GM12878 (cell line): ENCODE data around the gene HNRNPH3. TPM values are rescaled to one million over a fixed set of nuclear protein-coding genes. Genes with fewer than 3 reads are reported as not detected.

Source experiments
- ATAC-seq: fragments of 200-7000 bp; cut with Tn5 transposase; 3 replicates; pipeline ENCODE4 v1.9.1; 2020; ENCODE audit warnings: mild to moderate bottlenecking, moderate library complexity
- BruUV-seq: library from RNA; stranded (reverse); fragments of 400-500 nt; replicated peaks from 2 replicates; lab custom pipeline; 2021; lab: Mats Ljungman, UMichigan
- CTCF ChIA-PET: fragments of 300-600 bp; sonication (Branson Sonifier 250); formaldehyde crosslinking; extraction: SDS; loops from one replicate; lab custom pipeline; 2021; ENCODE audit warnings: inconsistent platforms; lab: Yijun Ruan, JAX
- POLR2A ChIA-PET: fragments of 350-600 bp; formaldehyde crosslinking; extraction: SDS; loops from one replicate; lab custom pipeline; 2021; ENCODE audit warnings: inconsistent platforms; lab: Charles Lee
- RAD21 ChIA-PET: fragments of 300-600 bp; sonication (Branson Sonifier 250); formaldehyde crosslinking; loops from one replicate; lab custom pipeline; 2023; ENCODE audit warnings: antibody characterized with exemption; ENCODE audit not compliant: unreplicated experiment; lab: Charles Lee
- SMC1A ChIA-PET: fragments of 300-600 bp; sonication (Branson Sonifier 250); formaldehyde crosslinking; loops from one replicate; lab custom pipeline; 2023; ENCODE audit not compliant: unreplicated experiment, uncharacterized antibody; lab: Charles Lee
- DNase-seq: peaks from one replicate; pipeline ENCODE4 v3.0.0-alpha.2; 2011; ENCODE audit warnings: low read depth, low spot score
- FAIRE-seq: peaks from 3 replicates; lab custom pipeline; 2011; peaks lifted over from hg19 to GRCh38; lab: Jason Lieb, UNC
- H2AFZ ChIP-seq: 2 replicates; pipeline ENCODE4 v1.6.0; 2011; ENCODE audit warnings: low read depth, low read length, control low read depth; ENCODE audit not compliant: control insufficient read depth
- H3K27ac ChIP-seq: 2 replicates; pipeline ENCODE4 v1.5.1; 2011; ENCODE audit warnings: control low read depth; ENCODE audit not compliant: control insufficient read depth, insufficient read depth
- H3K27me3 ChIP-seq, 2 experiments: replicated peaks in 1 of 2; 2 replicates each; pipeline versions ENCODE4 v1.6.0 to v1.6.1; 2011; ENCODE audit warnings: low read length in 1 of 2; ENCODE audit not compliant: control insufficient read depth in 2 of 2, insufficient read depth in 2 of 2
- H3K36me3 ChIP-seq, 2 experiments: 2 replicates each; pipeline ENCODE4 v1.5.1; 2011; ENCODE audit warnings: low read length in 1 of 2; ENCODE audit not compliant: control insufficient read depth in 2 of 2, insufficient read depth in 2 of 2
- H3K4me1 ChIP-seq: 2 replicates; pipeline ENCODE4 v1.6.1; 2011; ENCODE audit warnings: mild to moderate bottlenecking, low read length, moderate library complexity, mixed read lengths; ENCODE audit not compliant: control insufficient read depth, insufficient read depth
- H3K4me2 ChIP-seq: 2 replicates; pipeline ENCODE4 v1.6.0; 2011; ENCODE audit warnings: control low read depth; ENCODE audit not compliant: control insufficient read depth, insufficient read depth
- H3K4me3 ChIP-seq: fragments of 200-600 bp; sonication (generic); 2 replicates; pipeline ENCODE4 v1.5.1; 2016
- H3K79me2 ChIP-seq: 2 replicates; pipeline ENCODE4 v1.6.0; 2011; ENCODE audit warnings: low read length; ENCODE audit not compliant: control insufficient read depth, insufficient read depth
- H3K9ac ChIP-seq: 2 replicates; pipeline ENCODE4 v1.8.0; 2011; ENCODE audit warnings: low read length, control low read depth, mixed read lengths; ENCODE audit not compliant: control insufficient read depth, insufficient read depth
- H3K9me3 ChIP-seq: replicated peaks from 3 replicates; pipeline ENCODE4 v1.5.1; 2011; ENCODE audit warnings: mild to moderate bottlenecking, low read length; ENCODE audit not compliant: control insufficient read depth, insufficient read depth
- H4K20me1 ChIP-seq: 2 replicates; pipeline ENCODE4 v1.6.0; 2011; ENCODE audit not compliant: control insufficient read depth, insufficient read depth
- CBX5 ChIP-seq: sonication (generic); IDR thresholded peaks from 2 replicates; pipeline ENCODE4 v1.6.1; 2016; ENCODE audit warnings: low read depth, moderate library complexity, mild to moderate bottlenecking, inconsistent platforms
- ETV6 ChIP-seq, 2 experiments: fragments of 450-650 bp in 1 of 2; IDR thresholded peaks in 1 of 2; conservative IDR thresholded peaks in 1 of 2; 2 replicates each; pipeline ENCODE4 v1.6.1; 2014; ENCODE audit warnings: antibody characterized with exemption in 1 of 2, borderline replicate concordance in 1 of 2, low read depth in 1 of 2, mild to moderate bottlenecking in 1 of 2, moderate library complexity in 1 of 2
- JUNB ChIP-seq: IDR thresholded peaks from 2 replicates; pipeline ENCODE4 v1.6.1; 2016; ENCODE audit warnings: antibody characterized with exemption, mild to moderate bottlenecking
- MEF2A ChIP-seq: IDR thresholded peaks from 2 replicates; pipeline ENCODE4 v1.6.1; 2011; ENCODE audit warnings: low read depth, mild to moderate bottlenecking, low read length, moderate library complexity; ENCODE audit not compliant: insufficient read depth
- MXI1 ChIP-seq: fragments of 150-350 bp; IDR thresholded peaks from 2 replicates; pipeline ENCODE4 v1.6.1; 2011; ENCODE audit warnings: low read depth, mild to moderate bottlenecking, inconsistent platforms, low read length, improper control_type of control experiment
- RB1 ChIP-seq: fragments of 450-650 bp; formaldehyde crosslinking; IDR thresholded peaks from 2 replicates; pipeline ENCODE4 v1.6.1; 2017; ENCODE audit warnings: mild to moderate bottlenecking, borderline replicate concordance
- ZNF274 ChIP-seq: IDR thresholded peaks from one replicate; pipeline ENCODE4 v1.8.0; 2011; ENCODE audit not compliant: insufficient read length, insufficient read depth
- WGBS: methylation state at CpG from one replicate; pipeline ENCODE4 v1.1.6; 2016; ENCODE audit warnings: low lambda C conversion rate; ENCODE audit not compliant: insufficient replicate concordance, insufficient coverage; ENCODE audit errors: missing lambda C conversion rate; 5-methylcytosine and 5-hydroxymethylcytosine counted together
- in situ Hi-C: fragments of 300-500 bp; cut with MboI; formaldehyde crosslinking; loops from 9 replicates; pipeline ENCODE4 v1.14.3; 2018; ENCODE audit warnings: mixed read lengths
- intact Hi-C: fragments of 100-400 bp; cut with micrococcal nuclease; formaldehyde crosslinking; loops from one replicate; pipeline ENCODE4 v1.14.2; 2022; ENCODE audit not compliant: unreplicated experiment
- polyA plus RNA-seq, 11 experiments: library from polyadenylated mRNA; depleted of rRNA in 4 of 11; unstranded in 6 of 11; stranded (reverse) in 5 of 11; fragments of >200 nt; fragmentation: Nextera tagmentation in 4 of 11; fragmentation: Illumina TruSeq in 1 of 11; extraction: Ambion mirVana in 4 of 11; extraction: Trizol in 1 of 11; gene quantifications; 1 replicate in 1 of 11; 2 replicates in 10 of 11; pipeline versions ENCODE4 v1.2.1 to v1.2.3, GENCODE V29; 2011 to 2016; ENCODE audit warnings: inconsistent platforms in 2 of 11, missing spikeins in 2 of 11, low read depth in 1 of 11
- total RNA-seq, 4 experiments: library from RNA; depleted of rRNA in 3 of 4; stranded (reverse); fragments of >200 nt in 3 of 4; fragmentation: Illumina TruSeq in 1 of 4; extraction: Trizol in 1 of 4; gene quantifications; 2 replicates each; pipeline versions ENCODE4 v1.2.1 to v1.2.3, GENCODE V29; 2013 to 2021
- TF ChIP-seq, protein P1 (sequence below): IDR thresholded peaks from 2 replicates; pipeline ENCODE4 v1.6.1; 2011; ENCODE audit warnings: borderline replicate concordance, low read depth, mild to moderate bottlenecking, moderate library complexity, low read length; ENCODE audit not compliant: insufficient read depth, poor library complexity, severe bottlenecking

The HNRNPH3 gene
- total and polyA plus RNA-seq, 10 of the 15 experiments (the other 5 are each of a cell fraction or from before 2014, with no cell fraction given), result 20.1 to 292 (median 121) TPM

DNA sequence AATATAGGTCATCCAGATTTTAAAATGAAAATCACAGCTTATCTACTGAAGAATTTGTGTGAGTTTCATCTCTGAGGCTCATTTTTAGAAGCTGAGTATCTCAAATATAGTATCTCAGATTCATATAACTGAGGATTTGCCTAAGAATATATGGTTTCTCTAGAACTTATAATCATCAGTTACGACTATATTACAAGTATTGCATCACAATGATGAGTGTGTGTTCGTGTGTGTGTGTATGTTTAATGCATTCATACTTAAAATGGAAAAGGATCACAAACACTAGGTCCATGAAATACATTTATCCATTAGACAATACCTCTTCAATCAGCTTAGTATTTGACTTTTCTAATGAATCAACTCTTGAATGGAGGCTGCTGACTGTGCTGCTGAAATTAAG, 53.9 kb downstream of the HNRNPH3 start:
- Histone ChIP-seq H3K4me1 (no peaks in the 10 kb centered on the region), H3K27ac (no peak overlapping the region), H3K4me2 (no peak overlapping the region), H2AFZ (no peak overlapping the region), H3K9me3 (no peaks in the 10 kb centered on the region)
- ATAC-seq, result no peak
- no TSS peak for BruUV-seq
- FAIRE-seq, result no peak
- intact Hi-C loops (no loop called here), in situ Hi-C loops (no loop called here)
- RAD21 ChIA-PET, result interaction anchor here (1.3 kb wide), 1 partner anchor 173 kb away, joined by 3 read pairs; no protein-coding TSS in a partner anchor
- no peak for TF ChIP-seq MEF2A
- no peak for TF ChIP-seq ZNF274
- TF ChIP-seq JUNB, result no peak
- TF ChIP-seq CBX5, result no peak
- TF ChIP-seq ETV6 (conservative IDR thresholded peaks at IDR 0.05 in 1 of 2, IDR thresholded peaks at IDR 0.05 in 1 of 2; ENCODE audit: borderline replicate concordance in 1 of 2, low read depth in 1 of 2), result no peak
- no peak for TF ChIP-seq RB1
- TF ChIP-seq, protein P1, sequence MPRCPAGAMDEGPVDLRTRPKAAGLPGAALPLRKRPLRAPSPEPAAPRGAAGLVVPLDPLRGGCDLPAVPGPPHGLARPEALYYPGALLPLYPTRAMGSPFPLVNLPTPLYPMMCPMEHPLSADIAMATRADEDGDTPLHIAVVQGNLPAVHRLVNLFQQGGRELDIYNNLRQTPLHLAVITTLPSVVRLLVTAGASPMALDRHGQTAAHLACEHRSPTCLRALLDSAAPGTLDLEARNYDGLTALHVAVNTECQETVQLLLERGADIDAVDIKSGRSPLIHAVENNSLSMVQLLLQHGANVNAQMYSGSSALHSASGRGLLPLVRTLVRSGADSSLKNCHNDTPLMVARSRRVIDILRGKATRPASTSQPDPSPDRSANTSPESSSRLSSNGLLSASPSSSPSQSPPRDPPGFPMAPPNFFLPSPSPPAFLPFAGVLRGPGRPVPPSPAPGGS, result no peak
- TF ChIP-seq MXI1, result no peak
- TF ChIP-seq, all 136 proteins: peak for 0
- CTCF ChIA-PET, result interaction anchor here (1.3 kb wide), 1 partner anchor 21 kb away, joined by 4 read pairs; the partner anchor contains the start of gene RUFY2
- H3K4me3 ChIP-seq, result no peak overlapping the region
- no peaks in the 10 kb centered on the region for H3K79me2 ChIP-seq
- SMC1A ChIA-PET, result interaction anchor here (0.7 to 0.9 kb wide), 2 partner anchors 8 to 464 kb away, joined by 3 to 4 read pairs; no protein-coding TSS in a partner anchor
- H3K9ac ChIP-seq, result no peak overlapping the region
- WGBS, result 62% methylated on average over 2 of the region's 2 CpGs
- POLR2A ChIA-PET, result interaction anchor here (0.5 kb wide), 1 partner anchor 23 kb away, joined by 3 read pairs; no protein-coding TSS in a partner anchor
- no peaks in the 10 kb centered on the region for H3K27me3 ChIP-seq
- DNase-seq, result no peak
- H4K20me1 ChIP-seq, result no peaks in the 10 kb centered on the region
- H3K36me3 ChIP-seq, result peaks cover 0 to 4% of the 10 kb centered on the region in 2 experiments; a peak in 1 of 4 replicates

Other genes with a start within 250 kb of the HNRNPH3 start
- 0.05 TPM in 1 of 2 replicates, not detected in the other for gene MYPN, start 222.6 kb upstream of the HNRNPH3 start, total RNA-seq (2014; rRNA removed)
- not detected in 2 replicates for gene MYPN, start 222.6 kb upstream of the HNRNPH3 start, total RNA-seq (2014; rRNA removed; fragmentation: Illumina TruSeq; extraction: Trizol)
- gene MYPN, start 222.6 kb upstream of the HNRNPH3 start, total RNA-seq (2021), result not detected in 2 replicates
- not detected in 2 replicates for gene MYPN, start 222.6 kb upstream of the HNRNPH3 start, polyA plus RNA-seq (2011; rRNA removed)
- 0.01 TPM in 1 of 2 replicates, not detected in the other for gene MYPN, start 222.6 kb upstream of the HNRNPH3 start, polyA plus RNA-seq (2014; fragmentation: Illumina TruSeq; extraction: Trizol)
- gene MYPN, start 222.6 kb upstream of the HNRNPH3 start, polyA plus RNA-seq (2014; fragmentation: Nextera tagmentation; extraction: Ambion mirVana), result under 1 TPM in 1 of 2 experiments, not detected in 1; 0.02 TPM
- gene MYPN, start 222.6 kb upstream of the HNRNPH3 start, polyA plus RNA-seq (2014; rRNA removed), result not detected in 2 replicates
- not detected for gene MYPN, start 222.6 kb upstream of the HNRNPH3 start, polyA plus RNA-seq (2016; fragmentation: Nextera tagmentation; extraction: Ambion mirVana)
- gene ATOH7, start 100.0 kb upstream of the HNRNPH3 start, total RNA-seq (2014; rRNA removed), result not detected in 2 replicates
- not detected in 2 replicates for gene ATOH7, start 100.0 kb upstream of the HNRNPH3 start, total RNA-seq (2014; rRNA removed; fragmentation: Illumina TruSeq; extraction: Trizol)
- gene ATOH7, start 100.0 kb upstream of the HNRNPH3 start, total RNA-seq (2021), result not detected in 2 replicates
- gene ATOH7, start 100.0 kb upstream of the HNRNPH3 start, polyA plus RNA-seq (2011; rRNA removed), result not detected in 2 replicates
- gene ATOH7, start 100.0 kb upstream of the HNRNPH3 start, polyA plus RNA-seq (2014; fragmentation: Illumina TruSeq; extraction: Trizol), result not detected in 2 replicates
- not detected for gene ATOH7, start 100.0 kb upstream of the HNRNPH3 start, polyA plus RNA-seq (2014; fragmentation: Nextera tagmentation; extraction: Ambion mirVana)
- not detected in 2 replicates for gene ATOH7, start 100.0 kb upstream of the HNRNPH3 start, polyA plus RNA-seq (2014; rRNA removed)
- gene ATOH7, start 100.0 kb upstream of the HNRNPH3 start, polyA plus RNA-seq (2016; fragmentation: Nextera tagmentation; extraction: Ambion mirVana), result not detected
- gene PBLD, start 864 bp downstream of the HNRNPH3 start, total RNA-seq (2014; rRNA removed), result 2.0 and 3.3 TPM in 2 replicates
- 2.5 and 2.8 TPM in 2 replicates for gene PBLD, start 864 bp downstream of the HNRNPH3 start, total RNA-seq (2014; rRNA removed; fragmentation: Illumina TruSeq; extraction: Trizol)
- gene PBLD, start 864 bp downstream of the HNRNPH3 start, total RNA-seq (2021), result 1.5 and 1.9 TPM in 2 replicates
- gene PBLD, start 864 bp downstream of the HNRNPH3 start, polyA plus RNA-seq (2011; rRNA removed), result 0.68 and 0.78 TPM in 2 replicates
- 2.8 and 3.4 TPM in 2 replicates for gene PBLD, start 864 bp downstream of the HNRNPH3 start, polyA plus RNA-seq (2014; fragmentation: Illumina TruSeq; extraction: Trizol)
- gene PBLD, start 864 bp downstream of the HNRNPH3 start, polyA plus RNA-seq (2014; fragmentation: Nextera tagmentation; extraction: Ambion mirVana), result 1 to 10 TPM; 1.0 to 1.2 TPM
- 1.4 and 1.6 TPM in 2 replicates for gene PBLD, start 864 bp downstream of the HNRNPH3 start, polyA plus RNA-seq (2014; rRNA removed)
- 1 to 10 TPM; 1.4 to 2.0 TPM for gene PBLD, start 864 bp downstream of the HNRNPH3 start, polyA plus RNA-seq (2016; fragmentation: Nextera tagmentation; extraction: Ambion mirVana)
- gene RUFY2, start 75.2 kb downstream of the HNRNPH3 start, total RNA-seq (2014; rRNA removed), result 7.1 and 10.9 TPM in 2 replicates
- 8.4 and 9.3 TPM in 2 replicates for gene RUFY2, start 75.2 kb downstream of the HNRNPH3 start, total RNA-seq (2014; rRNA removed; fragmentation: Illumina TruSeq; extraction: Trizol)
- gene RUFY2, start 75.2 kb downstream of the HNRNPH3 start, total RNA-seq (2021), result 5.4 and 6.2 TPM in 2 replicates
- 7.6 and 13.1 TPM in 2 replicates for gene RUFY2, start 75.2 kb downstream of the HNRNPH3 start, polyA plus RNA-seq (2011; rRNA removed)
- gene RUFY2, start 75.2 kb downstream of the HNRNPH3 start, polyA plus RNA-seq (2014; fragmentation: Illumina TruSeq; extraction: Trizol), result 4.8 and 6.5 TPM in 2 replicates
- 1 to 10 TPM; 1.7 to 2.3 TPM for gene RUFY2, start 75.2 kb downstream of the HNRNPH3 start, polyA plus RNA-seq (2014; fragmentation: Nextera tagmentation; extraction: Ambion mirVana)
- gene RUFY2, start 75.2 kb downstream of the HNRNPH3 start, polyA plus RNA-seq (2014; rRNA removed), result 3.7 and 5.0 TPM in 2 replicates
- gene RUFY2, start 75.2 kb downstream of the HNRNPH3 start, polyA plus RNA-seq (2016; fragmentation: Nextera tagmentation; extraction: Ambion mirVana), result 1 to 10 TPM; 5.5 to 6.4 TPM
- 36.2 and 38.1 TPM in 2 replicates for gene DNA2, start 139.9 kb downstream of the HNRNPH3 start, total RNA-seq (2014; rRNA removed)
- gene DNA2, start 139.9 kb downstream of the HNRNPH3 start, total RNA-seq (2014; rRNA removed; fragmentation: Illumina TruSeq; extraction: Trizol), result 35.8 and 40.9 TPM in 2 replicates
- 34.8 and 41.8 TPM in 2 replicates for gene DNA2, start 139.9 kb downstream of the HNRNPH3 start, total RNA-seq (2021)
- gene DNA2, start 139.9 kb downstream of the HNRNPH3 start, polyA plus RNA-seq (2011; rRNA removed), result 29.2 and 45.7 TPM in 2 replicates
- gene DNA2, start 139.9 kb downstream of the HNRNPH3 start, polyA plus RNA-seq (2014; fragmentation: Illumina TruSeq; extraction: Trizol), result 32.6 and 38.5 TPM in 2 replicates
- gene DNA2, start 139.9 kb downstream of the HNRNPH3 start, polyA plus RNA-seq (2014; fragmentation: Nextera tagmentation; extraction: Ambion mirVana), result 10 to 100 TPM; 17.7 to 19.6 TPM
- 20.2 and 21.9 TPM in 2 replicates for gene DNA2, start 139.9 kb downstream of the HNRNPH3 start, polyA plus RNA-seq (2014; rRNA removed)
- 10 to 100 TPM; 25.7 to 27.7 TPM for gene DNA2, start 139.9 kb downstream of the HNRNPH3 start, polyA plus RNA-seq (2016; fragmentation: Nextera tagmentation; extraction: Ambion mirVana)
- 7.7 and 9.6 TPM in 2 replicates for gene SLC25A16, start 195.5 kb downstream of the HNRNPH3 start, total RNA-seq (2014; rRNA removed)
- gene SLC25A16, start 195.5 kb downstream of the HNRNPH3 start, total RNA-seq (2014; rRNA removed; fragmentation: Illumina TruSeq; extraction: Trizol), result 8.6 and 11.2 TPM in 2 replicates
- 12.9 TPM in 2 replicates for gene SLC25A16, start 195.5 kb downstream of the HNRNPH3 start, total RNA-seq (2021)
- 13.5 and 24.3 TPM in 2 replicates for gene SLC25A16, start 195.5 kb downstream of the HNRNPH3 start, polyA plus RNA-seq (2011; rRNA removed)
- gene SLC25A16, start 195.5 kb downstream of the HNRNPH3 start, polyA plus RNA-seq (2014; fragmentation: Illumina TruSeq; extraction: Trizol), result 4.8 and 5.5 TPM in 2 replicates
- gene SLC25A16, start 195.5 kb downstream of the HNRNPH3 start, polyA plus RNA-seq (2014; fragmentation: Nextera tagmentation; extraction: Ambion mirVana), result 1 to 10 TPM; 2.2 to 4.2 TPM
- 6.1 and 8.1 TPM in 2 replicates for gene SLC25A16, start 195.5 kb downstream of the HNRNPH3 start, polyA plus RNA-seq (2014; rRNA removed)
- gene SLC25A16, start 195.5 kb downstream of the HNRNPH3 start, polyA plus RNA-seq (2016; fragmentation: Nextera tagmentation; extraction: Ambion mirVana), result 10 to 100 TPM in 1 of 2 experiments, 1 to 10 TPM in 1; 8.3 to 11.1 TPM
- 1.1 TPM in 2 replicates for gene TET1, start 228.3 kb downstream of the HNRNPH3 start, total RNA-seq (2014; rRNA removed)
- 1.4 TPM in 2 replicates for gene TET1, start 228.3 kb downstream of the HNRNPH3 start, total RNA-seq (2014; rRNA removed; fragmentation: Illumina TruSeq; extraction: Trizol)
- 1.1 and 1.4 TPM in 2 replicates for gene TET1, start 228.3 kb downstream of the HNRNPH3 start, total RNA-seq (2021)
- 0.42 and 0.46 TPM in 2 replicates for gene TET1, start 228.3 kb downstream of the HNRNPH3 start, polyA plus RNA-seq (2011; rRNA removed)
- gene TET1, start 228.3 kb downstream of the HNRNPH3 start, polyA plus RNA-seq (2014; fragmentation: Illumina TruSeq; extraction: Trizol), result 0.62 and 1.0 TPM in 2 replicates
- under 1 TPM; 0.22 to 0.31 TPM for gene TET1, start 228.3 kb downstream of the HNRNPH3 start, polyA plus RNA-seq (2014; fragmentation: Nextera tagmentation; extraction: Ambion mirVana)
- 0.31 and 0.34 TPM in 2 replicates for gene TET1, start 228.3 kb downstream of the HNRNPH3 start, polyA plus RNA-seq (2014; rRNA removed)
- under 1 TPM; 0.59 to 0.71 TPM for gene TET1, start 228.3 kb downstream of the HNRNPH3 start, polyA plus RNA-seq (2016; fragmentation: Nextera tagmentation; extraction: Ambion mirVana)